Psoas muscle (tissue), 8 donors: Measurements from ENCODE around the gene TXNL1. TPM values are rescaled to one million over a fixed set of nuclear protein-coding genes. Genes with fewer than 3 reads are reported as not detected.
A peak's percentile ranks its signal among the peaks of the same experiment; 100 is the strongest.

Experiments used
- ATAC-seq, 4 donors: fragments of 200-7000 bp; cut with Tn5 transposase; one replicate each; pipeline ENCODE4 v1.9.1; 2020; ENCODE audit warnings: moderate library complexity in 3 of 4, mild to moderate bottlenecking in 2 of 4
- DNase-seq, 2 donors: peaks; one replicate each; pipeline ENCODE4 v3.0.0-alpha.2; 2020
- H3K27ac ChIP-seq: fragments of 200-600 bp; one replicate; pipeline ENCODE4 v1.8.0; 2022
- H3K27me3 ChIP-seq, 3 donors: fragments of 200-600 bp in 1 of 3; one replicate each; pipeline versions ENCODE4 v1.6.1 to v1.8.0; 2013 to 2022; ENCODE audit warnings: low read length in 2 of 3, mild to moderate bottlenecking in 2 of 3, moderate library complexity in 1 of 3; ENCODE audit not compliant: insufficient read depth in 3 of 3
- H3K36me3 ChIP-seq, 2 donors: fragments of 200-600 bp in 1 of 2; one replicate each; pipeline versions ENCODE4 v1.6.1 to v1.8.0; 2013 to 2022; ENCODE audit warnings: low read depth in 1 of 2, mild to moderate bottlenecking in 1 of 2, moderate library complexity in 1 of 2; ENCODE audit not compliant: insufficient read depth in 1 of 2
- H3K4me1 ChIP-seq: fragments of 200-600 bp; one replicate; pipeline ENCODE4 v1.8.0; 2022
- H3K4me3 ChIP-seq: fragments of 200-600 bp; one replicate; pipeline ENCODE4 v1.8.0; 2022; ENCODE audit warnings: mild to moderate bottlenecking
- H3K9me3 ChIP-seq: fragments of 200-600 bp; one replicate; pipeline ENCODE4 v1.8.0; 2022
- CTCF ChIP-seq: fragments of 200-600 bp; IDR thresholded peaks from one replicate; pipeline ENCODE4 v1.8.0; 2022; ENCODE audit warnings: antibody characterized with exemption
- WGBS, 3 donors: extraction: QIAGEN DNeasy Blood & Tissue Kit; methylation state at CpG; one replicate each; pipeline versions ENCODE4 v1.1.6 to v1.1.7; 2013; 5-methylcytosine and 5-hydroxymethylcytosine counted together
- intact Hi-C, 2 donors: fragments of 100-400 bp; cut with DNase I; formaldehyde crosslinking; loops; one replicate each; pipeline versions ENCODE4 v1.11.0 to v1.14.2; 2022
- polyA plus RNA-seq, 3 donors: library from polyadenylated mRNA; stranded (reverse); fragments of 200-250 nt; gene quantifications; one replicate each; pipeline ENCODE4 v1.2.3, GENCODE V29; 2013
- total RNA-seq, 4 donors: library from RNA; stranded (reverse); fragmentation: NEBNext Ultra II Directional in 2 of 4; extraction: Animal tissue kit (Norgen Biotek cat#: 25700) in 2 of 4; gene quantifications; one replicate each; pipeline versions ENCODE4 v1.2.1 to v1.2.4, GENCODE V29; 2021 to 2023
- donor health status: healthy with polysubstance abuse.
- donor health status: DM: no; HTN: no; CAD: no; lungs with moderate emphysema.
- donor health status: Bipolar disorder and iron deficiency.
- donor health status: healthy.
- donor health status: DM: yes; HTN: yes; CAD: no.
- donor health status: DM: no; HTN: no; CAD: no.
- donor health status: DM: no; HTN: no; CAD: no.
- donor health status: DM: yes; HTN: yes; CAD: no.

TXNL1 gene
- total and polyA plus RNA-seq, 7 donors = 116 to 186 (median 134) TPM

GRCh38 chr18:56565046-56565445 lies 73.3 kb downstream of the TXNL1 start:
- no peaks in the 10 kb centered on the region for H3K27me3 ChIP-seq
- DNase-seq = no peak
- H3K36me3 ChIP-seq = no peaks in the 10 kb centered on the region
- ATAC-seq = peak in 1 of 4 donors; percentile 27
- H3K9me3 ChIP-seq = no peaks in the 10 kb centered on the region
- intact Hi-C loops = no loop called here
- no peak for TF ChIP-seq CTCF
- WGBS, 3 donors = 56 to 68% (median 64%) methylated on average over 6 of the region's 6 CpGs
- H3K4me1 ChIP-seq = no peaks in the 10 kb centered on the region
- no peak overlapping the region for H3K4me3 ChIP-seq
- H3K27ac ChIP-seq = no peak overlapping the region

GRCh38 chr18:56563568-56563967 lies 74.8 kb downstream of the TXNL1 start:
- no peak for ATAC-seq
- WGBS, 3 donors = 68 to 74% (median 73%) methylated on average over 7 of the region's 7 CpGs

GRCh38 chr18:56562479-56562878 lies 75.9 kb downstream of the TXNL1 start:
- Histone ChIP-seq H3K36me3 (no peaks in the 10 kb centered on the region), H3K27me3 (no peaks in the 10 kb centered on the region), H3K4me1 (no peaks in the 10 kb centered on the region), H3K27ac (no peak overlapping the region), H3K9me3 (no peaks in the 10 kb centered on the region), H3K4me3 (no peak overlapping the region)
- no peak for DNase-seq
- no peak for TF ChIP-seq CTCF
- WGBS, 3 donors = 70 to 87% (median 77%) methylated on average over 5 of the region's 5 CpGs
- intact Hi-C loops = no loop called here
- ATAC-seq = no peak

More at GRCh38 chr18:56563568-56563967, 74.8 kb downstream of the TXNL1 start:
- Histone ChIP-seq H3K27me3 (no peaks in the 10 kb centered on the region), H3K9me3 (no peaks in the 10 kb centered on the region), H3K27ac (no peak overlapping the region), H3K4me3 (no peak overlapping the region), H3K4me1 (no peaks in the 10 kb centered on the region), H3K36me3 (no peaks in the 10 kb centered on the region)
- intact Hi-C loops = no loop called here
- no peak for DNase-seq
- no peak for TF ChIP-seq CTCF

GRCh38 chr18:56560992-56561391 lies 77.4 kb downstream of the TXNL1 start:
- 79 to 88% (median 84%) methylated on average over 2 of the region's 2 CpGs for WGBS, 3 donors
- intact Hi-C loops = no loop called here

More at GRCh38 chr18:56560992-56561391, 77.4 kb downstream of the TXNL1 start:
- Histone ChIP-seq H3K27ac (no peak overlapping the region), H3K4me1 (no peaks in the 10 kb centered on the region), H3K4me3 (no peak overlapping the region), H3K36me3 (no peaks in the 10 kb centered on the region), H3K27me3 (no peaks in the 10 kb centered on the region), H3K9me3 (no peaks in the 10 kb centered on the region)
- TF ChIP-seq CTCF = no peak
- DNase-seq (no peak), ATAC-seq (no peak)
